DOHH2 (cell line): ENCODE measurements around the gene CD274.

Experiments used
- H3F3A ChIP-seq: fragments of 200-600 bp; sonication (generic), shearing (Covaris generic); 2 replicates; pipeline ENCODE4 v1.6.0; 2016; ENCODE audit warnings: antibody characterized with exemption, mild to moderate bottlenecking; ENCODE audit not compliant: control insufficient read depth, insufficient read depth
- H3K27ac ChIP-seq: fragments of 200-600 bp; sonication (generic); 2 replicates; pipeline ENCODE4 v1.5.1; 2014; ENCODE audit warnings: low read depth, mild to moderate bottlenecking, low read length, moderate library complexity
- H3K27me3 ChIP-seq: fragments of 200-600 bp; sonication (generic); 2 replicates; pipeline ENCODE4 v1.6.1; 2014; ENCODE audit warnings: mild to moderate bottlenecking, low read length, mixed read lengths; ENCODE audit not compliant: control insufficient read depth
- H3K36me3 ChIP-seq: fragments of 200-600 bp; sonication (generic); 2 replicates; pipeline ENCODE4 v1.6.1; 2014; ENCODE audit warnings: mild to moderate bottlenecking, low read length, moderate library complexity, mixed read lengths; ENCODE audit not compliant: control insufficient read depth
- H3K4me1 ChIP-seq: fragments of 200-600 bp; sonication (generic); 2 replicates; pipeline ENCODE4 v1.6.1; 2014; ENCODE audit warnings: mild to moderate bottlenecking, low read length, mixed read lengths; ENCODE audit not compliant: control insufficient read depth
- H3K4me2 ChIP-seq: fragments of 200-600 bp; sonication (generic); 2 replicates; pipeline ENCODE4 v1.6.0; 2014; ENCODE audit warnings: mild to moderate bottlenecking, low read length, moderate library complexity
- H3K4me3 ChIP-seq: fragments of 200-600 bp; sonication (generic); 2 replicates; pipeline ENCODE4 v1.5.1; 2014; ENCODE audit warnings: mild to moderate bottlenecking, low read length, mixed read lengths
- H3K79me2 ChIP-seq: fragments of 200-600 bp; sonication (generic); 2 replicates; pipeline ENCODE4 v1.6.1; 2014; ENCODE audit warnings: mild to moderate bottlenecking, low read length, mixed read lengths; ENCODE audit not compliant: control insufficient read depth
- H3K9me2 ChIP-seq: fragments of 200-600 bp; sonication (generic); replicated peaks from 2 replicates; pipeline ENCODE4 v1.6.1; 2014; ENCODE audit warnings: mild to moderate bottlenecking, low read length, mixed read lengths; ENCODE audit not compliant: control insufficient read depth
- H3K9me3 ChIP-seq: fragments of 200-600 bp; sonication (generic); 2 replicates; pipeline ENCODE4 v1.6.1; 2014; ENCODE audit warnings: antibody characterized with exemption, low read length, mixed read lengths; ENCODE audit not compliant: control insufficient read depth, insufficient read depth
- H4K20me1 ChIP-seq: fragments of 200-600 bp; sonication (generic); 2 replicates; pipeline ENCODE4 v1.6.0; 2014; ENCODE audit warnings: low read depth, mild to moderate bottlenecking, antibody characterized with exemption, low read length, moderate library complexity; ENCODE audit not compliant: control insufficient read depth, insufficient read depth
- CTCF ChIP-seq: fragments of 200-600 bp; sonication (generic); IDR thresholded peaks from one replicate; pipeline ENCODE4 v1.5.1; 2014; ENCODE audit warnings: antibody characterized with exemption, mild to moderate bottlenecking, low read depth, low read length; ENCODE audit not compliant: poor library complexity, severe bottlenecking
- EZH2phosphoT487 ChIP-seq: fragments of 200-600 bp; sonication (generic); IDR thresholded peaks from 2 replicates; pipeline ENCODE4 v1.6.1; 2017; ENCODE audit warnings: borderline replicate concordance, mild to moderate bottlenecking, antibody characterized with exemption, low read length, moderate library complexity, mixed read lengths

CD274 gene

GRCh38 chr9:5511476-5511875, 61.1 kb downstream of the CD274 start:
- Histone ChIP-seq H3K4me3 (no peak overlapping the region), H3K9me2 (no peaks in the 10 kb centered on the region), H3K27ac (no peak overlapping the region), H4K20me1 (no peaks in the 10 kb centered on the region), H3K79me2 (no peaks in the 10 kb centered on the region), H3K4me2 (no peak overlapping the region), H3K27me3 (no peaks in the 10 kb centered on the region), H3K36me3 (no peaks in the 10 kb centered on the region), H3K4me1 (no peaks in the 10 kb centered on the region), H3K9me3 (no peaks in the 10 kb centered on the region), H3F3A (no peaks in the 10 kb centered on the region)
- TF ChIP-seq EZH2phosphoT487 (no peak), CTCF (no peak)

GRCh38 chr9:5511935-5512580, 61.7 kb downstream of the CD274 start:
- H4K20me1 ChIP-seq = no peaks in the 10 kb centered on the region
- H3K27ac ChIP-seq = no peak overlapping the region
- no peak overlapping the region for H3K4me3 ChIP-seq
- no peaks in the 10 kb centered on the region for H3K27me3 ChIP-seq
- no peaks in the 10 kb centered on the region for H3K4me1 ChIP-seq
- no peak for TF ChIP-seq EZH2phosphoT487
- TF ChIP-seq CTCF = no peak
- H3K9me3 ChIP-seq = no peaks in the 10 kb centered on the region
- no peaks in the 10 kb centered on the region for H3F3A ChIP-seq
- H3K9me2 ChIP-seq = no peaks in the 10 kb centered on the region
- no peaks in the 10 kb centered on the region for H3K79me2 ChIP-seq
- no peak overlapping the region for H3K4me2 ChIP-seq
- H3K36me3 ChIP-seq = no peaks in the 10 kb centered on the region

GRCh38 chr9:5512658-5513452, 62.5 kb downstream of the CD274 start:
- no peaks in the 10 kb centered on the region for H3K4me1 ChIP-seq

More at GRCh38 chr9:5512658-5513452, 62.5 kb downstream of the CD274 start:
- H3K27me3 ChIP-seq = no peaks in the 10 kb centered on the region
- no peak overlapping the region for H3K27ac ChIP-seq
- no peak overlapping the region for H3K4me2 ChIP-seq
- H3F3A ChIP-seq = no peaks in the 10 kb centered on the region
- H3K9me2 ChIP-seq = no peaks in the 10 kb centered on the region
- H3K79me2 ChIP-seq = no peaks in the 10 kb centered on the region
- no peaks in the 10 kb centered on the region for H3K36me3 ChIP-seq
- H4K20me1 ChIP-seq = no peaks in the 10 kb centered on the region
- no peak overlapping the region for H3K4me3 ChIP-seq
- H3K9me3 ChIP-seq = no peaks in the 10 kb centered on the region
- TF ChIP-seq EZH2phosphoT487 (no peak), CTCF (no peak)
